Left ventricle myocardium superior (tissue), 1 donor: Measurements from ENCODE around the gene CCNK. TPM values are rescaled to one million over a fixed set of nuclear protein-coding genes. Genes with fewer than 3 reads are reported as not detected.
A peak's percentile ranks its signal among the peaks of the same experiment; 100 is the strongest.

Experiments used
- ATAC-seq: fragments of 200-7000 bp; cut with Tn5 transposase; one replicate; pipeline ENCODE4 v1.9.1; 2020; ENCODE audit warnings: mild to moderate bottlenecking, moderate library complexity
- DNase-seq: peaks from one replicate; pipeline ENCODE4 v3.0.0-alpha.2; 2020
- intact Hi-C: fragments of 100-400 bp; cut with micrococcal nuclease; formaldehyde crosslinking; loops from one replicate; pipeline ENCODE4 v1.11.0; 2022
- total RNA-seq: library from RNA; stranded (reverse); fragmentation: NEBNext Ultra II Directional; extraction: Animal tissue kit (Norgen Biotek cat#: 25700); gene quantifications from one replicate; pipeline ENCODE4 v1.2.1, GENCODE V29; 2021
- donor health status: DM: no; HTN: yes; CAD: no; lungs with severe emphysema.

Gene CCNK
- total RNA-seq, 1 donor from 2014 or later, result 37.5 TPM

DNA sequence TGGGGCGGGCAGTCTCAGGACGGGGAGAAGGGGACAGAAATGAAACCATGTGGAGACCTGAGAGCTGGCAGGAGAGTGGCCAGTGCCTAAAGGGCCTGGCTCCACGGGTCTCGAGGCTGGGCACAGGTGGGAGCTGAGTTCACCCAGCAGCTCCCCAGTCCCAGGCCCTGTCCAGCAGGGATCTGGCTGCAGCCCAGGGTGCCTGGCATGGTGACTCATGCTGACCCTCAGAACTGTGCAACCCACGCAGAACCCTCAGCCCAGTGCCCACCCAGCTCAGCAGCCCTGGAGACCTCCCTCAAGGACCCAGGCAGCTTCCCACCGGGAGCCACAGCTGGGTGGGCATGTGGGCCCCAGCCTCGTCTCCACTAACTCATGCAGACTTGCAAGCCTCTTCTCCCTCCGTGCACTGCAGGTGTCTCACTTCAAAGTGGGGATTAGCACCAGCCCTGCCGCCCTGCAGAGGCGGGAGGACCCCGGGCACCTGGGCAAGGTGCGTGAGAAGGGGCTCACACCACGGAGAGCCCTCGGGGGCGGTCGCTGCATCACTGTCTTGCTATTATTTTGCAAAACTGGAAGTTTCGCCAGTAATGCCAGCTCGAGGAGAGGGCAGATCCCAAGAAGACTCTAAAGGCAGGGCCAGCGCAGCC is 46.3 kb downstream of the CCNK start:
- intact Hi-C loops, result loop anchor here (5.0 kb wide), 1 partner anchor 85 kb away; no protein-coding TSS in a partner anchor
- DNase-seq, result no peak
- no peak for ATAC-seq

DNA sequence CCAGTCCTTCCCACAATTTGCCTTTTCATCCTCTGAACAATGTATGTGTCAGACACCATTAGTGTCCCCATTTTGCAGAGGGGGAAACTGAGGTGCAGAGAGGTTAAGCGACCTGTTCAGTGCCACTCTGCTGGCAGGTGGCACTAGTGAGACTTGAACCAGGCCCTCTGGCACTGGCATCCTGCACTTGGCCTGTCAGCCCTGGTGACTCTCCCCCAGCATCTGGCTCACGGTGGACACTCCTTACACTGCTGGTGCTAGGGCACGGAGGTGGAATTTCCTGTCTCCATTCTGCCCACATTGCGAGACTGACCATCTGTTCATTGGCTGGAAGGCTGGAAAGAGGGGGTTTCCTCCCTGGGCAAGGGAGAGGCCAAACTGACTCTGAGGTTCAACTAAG is 48.7 kb downstream of the CCNK start:
- ATAC-seq, result no peak
- intact Hi-C loops, result loop anchor here (5.0 kb wide), 1 partner anchor 82 kb away; no protein-coding TSS in a partner anchor
- no peak for DNase-seq

DNA sequence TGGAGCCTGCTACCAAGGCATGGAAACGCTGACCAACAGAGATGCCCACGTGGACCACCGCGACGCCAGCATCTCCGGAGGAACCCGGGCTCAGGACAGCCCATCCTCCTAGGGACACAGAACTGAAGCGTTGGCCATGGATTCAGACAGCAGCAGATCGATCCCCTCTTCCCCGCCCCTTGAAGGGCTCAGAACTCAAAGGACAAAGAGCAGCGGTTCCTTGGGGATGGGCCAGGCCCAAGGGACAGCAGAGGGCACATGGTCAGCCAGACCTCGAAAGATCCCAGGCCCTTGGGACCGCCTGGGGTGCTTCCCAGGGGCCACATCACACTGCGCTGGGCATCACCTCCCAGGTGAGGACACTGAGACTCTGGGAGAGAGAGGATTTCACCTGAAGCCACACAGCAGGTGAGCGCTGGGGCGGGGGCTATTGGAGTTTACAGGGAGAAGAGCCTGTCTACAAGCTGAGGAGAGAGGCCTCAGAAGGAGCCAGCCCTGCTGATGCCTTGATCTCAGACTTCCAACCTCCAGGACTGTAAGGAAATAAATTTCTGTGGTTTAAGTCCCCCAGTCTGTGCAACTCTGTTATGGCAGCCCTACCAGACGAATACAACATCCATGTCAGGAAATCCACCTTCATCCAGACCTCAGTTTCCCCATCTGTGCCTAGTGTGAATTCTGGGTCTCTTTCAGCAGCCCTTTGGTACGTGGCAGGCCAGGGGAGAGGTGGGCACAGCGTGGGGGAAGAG is 49.4 kb downstream of the CCNK start:
- no peak for ATAC-seq
- no peak for DNase-seq
- intact Hi-C loops, result no loop called here

DNA sequence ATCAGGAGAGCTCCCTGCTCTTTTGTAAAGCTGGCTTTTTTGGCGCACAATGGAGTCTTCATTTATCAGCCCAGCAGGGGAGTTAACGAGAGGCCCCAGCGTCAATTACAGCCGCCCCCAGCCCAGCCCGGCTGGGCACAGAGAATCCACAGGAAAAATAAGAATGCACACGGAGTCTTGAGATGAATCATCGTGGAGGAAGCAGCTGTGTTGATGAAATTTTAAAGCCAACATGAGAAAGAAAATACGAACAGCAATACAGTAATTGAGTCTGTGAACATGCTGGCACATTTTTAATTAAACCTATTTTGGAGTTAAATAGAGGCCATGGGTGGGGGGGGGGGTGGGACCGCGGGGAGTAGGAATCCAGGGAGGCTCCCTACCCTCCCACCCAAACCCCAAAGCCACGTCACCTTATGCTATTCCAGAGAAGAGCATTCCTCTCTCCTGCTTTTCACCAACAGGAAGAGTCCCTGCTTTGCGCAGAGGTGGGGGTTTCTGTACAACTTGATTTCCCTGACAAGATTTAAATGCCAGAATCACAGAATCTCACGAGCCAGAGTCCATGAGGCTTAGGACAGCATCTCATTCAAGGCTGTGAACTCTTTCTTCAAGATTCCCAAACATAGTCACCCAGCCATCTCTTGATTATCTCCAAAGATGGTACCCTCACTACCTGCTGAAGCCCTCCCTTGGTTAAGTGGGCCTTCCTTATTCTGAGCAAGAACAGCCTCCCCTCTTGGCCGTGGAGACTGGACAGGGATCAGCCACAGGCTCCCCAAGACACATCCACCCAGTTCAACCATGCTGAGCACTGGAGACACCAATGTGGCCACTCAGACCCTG is 50.3 kb downstream of the CCNK start:
- no peak for DNase-seq
- intact Hi-C loops, result no loop called here
- ATAC-seq, result no peak

DNA sequence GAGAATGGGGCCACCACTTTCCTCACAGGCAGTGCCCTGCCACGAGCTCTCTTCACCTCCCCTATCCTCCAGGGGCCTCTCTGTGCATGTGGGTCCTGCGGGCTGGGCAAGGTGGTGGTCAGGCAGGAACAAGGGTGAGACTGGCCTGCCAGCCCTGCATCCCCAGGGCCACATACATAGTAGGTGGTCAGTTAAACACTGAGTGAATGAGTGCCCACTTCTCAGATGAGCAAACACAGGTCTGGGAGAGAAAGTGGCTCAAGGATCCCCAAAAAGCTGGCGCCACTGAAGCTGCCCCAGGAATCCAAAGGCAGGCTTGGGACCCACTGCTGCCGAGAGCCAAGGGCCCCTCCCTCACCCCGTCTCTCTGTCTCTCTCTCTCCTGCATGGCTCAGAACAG is 51.1 kb downstream of the CCNK start:
- DNase-seq, result no peak
- intact Hi-C loops, result no loop called here
- no peak for ATAC-seq

- intact Hi-C loops, result no loop called here
- no peak for ATAC-seq
- no peak for DNase-seq
These were observed 53.1 kb downstream of the CCNK start for GRCh38 chr14:99534333-99534732.

GRCh38 chr14:99534863-99535262 is 53.7 kb downstream of the CCNK start:
- intact Hi-C loops, result no loop called here
- DNase-seq (peak; percentile 76), ATAC-seq (peak; percentile 79)

DNA sequence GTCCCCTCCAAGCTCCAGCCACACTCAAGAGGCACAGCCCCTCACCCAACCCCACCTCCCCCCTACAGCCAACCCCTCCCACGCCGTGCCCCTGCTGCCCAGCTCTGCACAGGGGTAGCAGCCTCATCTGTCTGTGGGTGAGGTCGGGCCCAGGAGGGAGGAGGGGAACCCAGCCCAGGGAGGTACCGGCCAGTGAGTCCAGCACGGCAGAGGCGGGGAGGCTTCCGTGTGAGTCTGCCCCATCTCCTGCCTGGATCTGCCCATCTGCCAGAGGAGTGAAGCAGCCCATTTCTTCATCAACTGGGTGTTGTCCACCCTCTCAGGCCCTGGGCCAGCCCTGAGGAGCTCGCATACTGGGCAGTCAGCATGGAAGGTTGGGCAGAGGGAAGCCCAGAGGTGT is 54.2 kb downstream of the CCNK start:
- DNase-seq, result no peak
- no peak for ATAC-seq
- intact Hi-C loops, result no loop called here

DNA sequence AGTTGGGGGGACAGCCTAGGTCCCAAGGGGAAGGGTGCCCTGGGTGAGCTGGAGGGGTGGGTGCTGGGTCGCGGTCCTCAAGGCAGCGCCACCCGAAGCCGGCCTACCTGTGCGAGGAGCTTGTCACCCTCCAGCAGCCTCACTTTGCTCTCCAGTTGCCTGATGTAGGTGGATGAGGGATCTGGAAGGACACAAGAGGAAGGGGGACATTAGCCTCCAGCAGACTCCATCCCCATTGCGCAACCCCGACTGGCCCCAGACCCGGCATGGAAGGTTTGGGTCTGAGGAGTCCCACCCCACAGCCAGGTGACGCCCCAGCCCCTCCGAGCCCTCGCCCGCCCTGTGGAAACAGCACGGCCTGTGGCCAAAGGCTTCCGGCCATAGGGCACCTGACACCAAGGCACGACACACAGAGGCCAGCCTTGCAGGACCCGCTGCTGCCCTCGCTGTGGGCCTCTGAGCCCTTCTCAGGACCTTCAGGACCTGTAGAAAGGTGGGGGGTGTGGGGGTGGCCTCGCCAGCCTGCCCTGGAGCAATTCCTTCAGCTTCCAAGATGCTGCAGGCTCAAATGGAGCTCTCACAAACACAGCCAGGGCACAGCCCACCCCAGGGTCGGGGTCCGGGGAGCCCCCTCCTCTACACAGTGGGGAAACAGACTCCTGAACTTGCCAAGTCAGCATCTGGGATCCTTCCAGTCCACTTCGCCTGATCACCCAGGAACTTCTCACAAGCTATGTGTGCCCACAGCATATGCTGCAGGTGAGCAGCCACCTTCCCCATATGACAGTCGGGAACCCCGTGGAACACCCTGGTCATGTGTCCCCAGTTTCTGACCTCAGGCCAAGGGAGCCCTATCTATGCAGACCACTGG is 54.9 kb downstream of the CCNK start:
- intact Hi-C loops, result no loop called here
- ATAC-seq, result no peak

GRCh38 chr14:99537399-99537798 is 56.2 kb downstream of the CCNK start:
- intact Hi-C loops, result no loop called here
- peak; percentile 72 for DNase-seq
- ATAC-seq, result peak; percentile 80

More for the DNA sequence above, 54.9 kb downstream of the CCNK start:
- no peak for DNase-seq

- ATAC-seq (peak; percentile 42), DNase-seq (peak; percentile 47)
- intact Hi-C loops, result no loop called here
These were observed 57.1 kb downstream of the CCNK start for GRCh38 chr14:99538275-99538674.

- no peak for ATAC-seq
- intact Hi-C loops, result no loop called here
- no peak for DNase-seq
These were observed 57.5 kb downstream of the CCNK start for GRCh38 chr14:99538733-99539132.

DNA sequence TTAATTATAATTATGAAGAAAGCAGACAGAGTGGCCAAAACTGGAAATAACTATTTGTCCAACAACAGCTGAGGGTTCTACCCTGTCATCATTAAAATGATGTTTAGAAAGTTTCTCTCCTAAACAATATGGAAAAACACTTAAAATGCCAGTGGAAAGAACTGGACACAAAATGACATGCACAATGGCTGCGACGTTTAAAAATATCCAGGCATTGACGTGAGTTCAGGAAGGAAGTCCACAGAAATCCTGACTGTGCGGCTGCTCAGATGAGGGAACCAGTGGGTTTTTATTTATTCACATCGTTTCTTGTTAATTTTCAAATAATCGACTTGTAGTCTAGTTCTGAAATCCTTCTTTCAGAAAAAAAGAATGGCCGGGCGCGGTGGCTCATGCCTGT is 58.3 kb downstream of the CCNK start:
- DNase-seq, result no peak
- intact Hi-C loops, result no loop called here

GRCh38 chr14:99540196-99541032 is 59.2 kb downstream of the CCNK start:
- DNase-seq, result no peak
- intact Hi-C loops, result no loop called here
- ATAC-seq, result no peak

More for the DNA sequence above, 58.3 kb downstream of the CCNK start:
- ATAC-seq, result no peak

GRCh38 chr14:99541211-99541610 is 60.0 kb downstream of the CCNK start:
- intact Hi-C loops, result no loop called here
- ATAC-seq, result no peak
- no peak for DNase-seq

GRCh38 chr14:99541677-99542470 is 60.7 kb downstream of the CCNK start:
- ATAC-seq, result no peak
- intact Hi-C loops, result no loop called here
- no peak for DNase-seq

- intact Hi-C loops, result no loop called here
- DNase-seq (no peak), ATAC-seq (no peak)
These were observed 61.4 kb downstream of the CCNK start for GRCh38 chr14:99542566-99542965.
